ENCODE data around the gene MAB21L3.
"Not testable (repeated sequence)": the region's sequence is repeated elsewhere in the genome, so short reads cannot be mapped to it uniquely, and the experiment has no call there.

MAB21L3 gene

DNA sequence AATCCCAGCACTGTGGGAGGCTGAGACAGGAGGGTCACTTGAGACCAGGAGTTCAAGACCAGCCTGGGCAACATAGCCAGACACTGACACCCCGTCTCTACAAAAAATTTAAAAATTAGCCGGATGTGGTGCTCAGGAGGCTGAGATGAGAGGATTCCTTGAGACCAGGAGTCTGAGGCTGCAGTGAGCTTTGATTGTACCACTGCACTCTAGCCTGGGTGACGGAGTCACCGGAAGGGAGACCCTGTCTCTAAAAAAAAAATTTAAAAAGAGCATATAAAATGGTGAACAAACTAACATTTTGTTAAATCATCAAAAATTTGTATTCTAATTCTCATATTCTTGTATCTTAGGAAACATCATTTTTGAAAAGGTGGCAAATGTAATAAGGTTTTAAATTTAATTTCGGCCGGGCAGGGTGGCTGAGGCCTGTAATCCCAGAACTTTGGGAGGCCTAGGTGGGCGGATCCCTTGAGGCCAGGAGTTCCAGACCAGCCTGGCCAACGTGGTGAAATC, 27.1 kb downstream of the MAB21L3 start:
- no peak for DNase-seq (ENCODE audit: low read depth in 2 of 2)

DNA sequence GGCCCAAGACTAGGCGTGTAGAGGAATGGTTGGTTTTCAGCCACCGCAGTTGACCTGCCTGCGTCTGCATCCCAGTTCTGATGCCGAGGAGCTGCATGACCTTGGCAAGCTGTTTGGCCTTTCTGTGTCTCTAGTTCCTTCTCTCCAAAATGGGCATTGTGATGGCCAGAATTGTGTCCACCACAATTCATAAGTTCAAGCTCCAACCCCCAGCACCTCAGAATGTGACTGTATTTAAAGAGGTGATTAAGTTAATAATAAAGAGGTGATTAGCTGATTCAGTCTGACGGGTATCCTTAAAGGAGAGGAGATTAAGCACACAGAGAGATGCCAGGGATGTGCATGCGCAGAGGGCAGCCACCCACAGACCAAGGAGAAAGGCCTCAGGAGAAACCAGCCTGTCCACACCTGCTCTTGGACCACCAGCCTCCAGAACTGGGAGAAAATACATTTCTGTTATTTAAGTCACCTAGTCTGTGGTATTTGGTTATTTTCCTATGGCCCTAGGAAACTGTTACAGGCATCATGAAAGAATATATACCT, 28.5 kb downstream of the MAB21L3 start:
- no peak for DNase-seq (ENCODE audit: low read depth in 2 of 2)

GRCh38 chr1:116144151-116144550, 33.0 kb downstream of the MAB21L3 start:
- no peak for DNase-seq (ENCODE audit: low read depth in 2 of 2)

DNA sequence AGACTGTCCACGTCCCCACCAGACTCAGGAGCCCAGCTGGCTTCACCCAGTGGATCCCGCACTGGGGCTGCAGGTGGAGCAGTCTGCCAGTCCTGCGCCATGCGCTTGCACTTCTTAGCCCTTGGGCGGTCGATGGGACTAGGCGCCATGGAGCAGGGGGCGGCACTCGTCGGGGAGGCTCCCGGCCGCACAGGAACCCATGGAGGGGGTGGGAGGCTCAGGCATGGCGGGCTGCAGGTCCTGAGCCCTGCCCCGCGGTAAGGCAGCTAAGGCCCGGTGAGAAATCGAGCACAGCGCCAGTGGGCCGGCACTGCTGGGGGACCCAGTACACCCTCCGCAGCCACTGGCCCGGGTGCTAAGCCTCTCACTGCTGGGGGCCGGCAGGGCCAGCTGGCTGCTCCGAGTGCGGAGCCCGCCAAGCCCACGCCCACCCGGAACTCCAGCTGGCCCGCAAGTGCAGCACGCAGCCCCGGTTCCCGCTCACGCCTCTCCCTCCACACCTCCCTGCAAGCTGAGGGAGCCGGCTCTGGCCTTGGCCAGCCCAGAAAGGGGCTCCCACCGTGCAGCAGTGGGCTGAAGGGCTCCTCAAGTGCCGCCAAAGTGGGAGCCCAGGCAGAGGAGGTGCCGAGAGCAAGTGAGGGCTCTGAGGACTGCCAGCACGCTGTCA, 35.4 kb downstream of the MAB21L3 start:
- not testable (repeated sequence) for DNase-seq (ENCODE audit: low read depth in 2 of 2)

DNA sequence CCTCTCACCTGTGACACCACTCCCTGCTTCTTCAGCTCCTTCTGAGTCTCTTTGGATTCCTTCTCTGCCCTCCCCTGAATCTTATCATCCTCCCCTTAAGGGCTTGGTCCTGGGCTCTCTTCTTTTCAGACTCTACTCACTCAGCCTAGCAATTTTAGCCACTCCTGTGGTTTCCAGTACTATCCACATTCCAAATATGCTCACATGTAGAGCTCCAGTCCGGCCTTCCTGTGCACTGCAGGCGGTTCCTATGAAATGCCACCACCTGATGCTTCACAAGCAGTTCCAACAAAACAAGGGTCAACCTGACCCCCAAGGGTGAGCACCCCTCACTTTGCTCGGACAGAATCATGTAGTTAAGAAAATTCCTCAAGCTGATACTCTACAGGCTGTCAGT, 35.9 kb downstream of the MAB21L3 start:
- no peak for DNase-seq (ENCODE audit: low read depth in 2 of 2)

DNA sequence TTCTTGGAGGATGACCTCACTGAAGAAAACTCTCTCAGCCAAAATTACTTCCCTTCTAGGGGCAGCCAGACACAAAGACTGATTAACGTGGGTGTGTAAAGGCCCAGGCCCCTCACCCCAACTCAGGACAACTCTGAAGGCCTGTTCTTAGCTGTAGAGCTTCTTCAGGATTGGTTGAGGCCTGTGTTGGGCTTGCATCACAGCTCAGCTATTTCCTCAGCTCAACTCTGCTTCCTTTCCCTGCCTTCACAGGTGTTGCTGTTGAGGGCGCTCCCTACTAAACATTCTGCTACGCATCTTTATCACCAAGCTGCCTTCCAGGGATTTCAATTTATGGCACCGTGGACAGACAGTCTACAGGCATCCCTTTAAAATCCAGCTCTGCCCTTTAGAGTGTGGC, 36.8 kb downstream of the MAB21L3 start:
- no peak for DNase-seq (ENCODE audit: low read depth in 2 of 2)

DNA sequence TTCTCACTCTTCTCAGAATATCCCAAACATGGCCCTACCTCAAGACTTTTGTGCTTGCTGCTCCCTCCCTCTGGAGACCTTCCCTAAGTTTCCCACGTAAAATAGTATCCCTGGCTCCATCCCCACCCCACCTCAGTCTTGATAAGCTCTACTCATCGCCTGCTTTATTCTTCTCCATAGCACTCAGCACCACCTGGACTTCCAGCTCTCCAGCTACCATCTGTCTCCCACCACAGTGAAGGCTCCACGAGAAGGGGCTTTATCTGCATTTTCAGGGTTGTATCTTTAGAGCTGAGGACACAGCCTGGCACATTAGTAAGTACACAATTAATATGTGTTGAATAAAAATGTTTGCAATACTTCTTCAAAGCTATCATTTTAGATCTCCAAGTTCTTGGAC, 37.8 kb downstream of the MAB21L3 start:
- no peak for DNase-seq (ENCODE audit: low read depth in 2 of 2)

DNA sequence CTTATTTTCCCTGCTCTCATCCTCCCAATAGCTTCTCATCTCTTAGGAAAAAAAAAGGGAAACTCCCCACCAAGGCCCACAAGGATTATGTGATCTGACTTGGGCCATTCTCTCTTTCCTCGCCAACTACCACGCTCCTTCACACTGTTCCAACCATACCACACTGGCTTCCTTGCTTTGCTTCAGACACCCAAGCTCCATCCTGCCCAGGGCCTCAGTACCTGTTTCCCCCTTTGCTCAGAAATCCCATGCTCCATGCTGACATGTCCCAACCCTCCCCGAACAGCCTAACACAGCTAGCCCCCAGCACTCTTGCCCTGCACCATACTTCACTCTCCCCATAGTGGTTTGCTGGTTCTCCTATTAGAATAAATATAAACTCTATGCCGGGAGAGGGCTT, 39.2 kb downstream of the MAB21L3 start:
- DNase-seq (ENCODE audit: low read depth in 2 of 2) = no peak

GRCh38 chr1:116151739-116152576, 40.8 kb downstream of the MAB21L3 start:
- peak; percentile 48 to 79 for DNase-seq (ENCODE audit: low read depth in 2 of 2)

DNA sequence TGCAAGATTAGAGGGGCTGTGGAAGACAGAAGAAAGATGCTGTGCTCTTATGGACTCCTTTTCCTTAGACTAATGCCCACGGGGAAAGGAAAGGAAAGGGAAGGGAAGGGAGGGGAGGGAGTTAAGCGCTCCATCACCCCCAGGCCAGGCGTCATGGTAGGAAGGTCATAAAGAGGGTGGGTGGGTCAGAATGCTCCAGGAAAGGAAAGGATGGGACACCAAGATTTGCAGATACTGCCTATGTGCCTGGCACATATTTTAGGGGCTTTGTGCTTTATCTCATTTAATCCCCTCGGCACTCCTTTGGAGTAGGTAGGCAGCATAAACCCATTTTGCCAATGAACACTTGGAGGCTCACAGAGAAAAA, 41.4 kb downstream of the MAB21L3 start:
- no peak for DNase-seq (ENCODE audit: low read depth in 2 of 2)

- DNase-seq (ENCODE audit: low read depth in 2 of 2) = no peak
Observed at GRCh38 chr1:116152950-116153691, 41.9 kb downstream of the MAB21L3 start.

DNA sequence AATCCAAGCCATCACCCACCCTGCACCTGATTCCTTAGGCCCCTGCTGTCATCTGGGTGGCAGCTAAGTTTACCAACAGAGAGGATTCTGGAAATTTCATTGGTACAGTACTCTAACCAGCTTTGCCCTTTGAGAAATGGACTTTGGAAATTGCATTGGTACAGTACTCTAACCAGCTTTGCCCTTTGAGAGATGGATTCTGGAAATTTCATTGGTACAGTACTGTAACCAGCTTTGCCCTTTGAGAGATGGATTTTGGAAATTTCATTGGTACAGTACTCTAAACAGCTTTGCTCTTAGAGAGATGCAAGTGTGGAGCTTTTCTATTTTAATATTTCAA, 42.5 kb downstream of the MAB21L3 start:
- no peak for DNase-seq (ENCODE audit: low read depth in 2 of 2)

GRCh38 chr1:116154536-116154935, 43.3 kb downstream of the MAB21L3 start:
- no peak for DNase-seq (ENCODE audit: low read depth in 2 of 2)

GRCh38 chr1:116157096-116157495, 45.9 kb downstream of the MAB21L3 start:
- no peak for DNase-seq (ENCODE audit: low read depth in 2 of 2)

- no peak for DNase-seq (ENCODE audit: low read depth in 2 of 2)
Observed at GRCh38 chr1:116159177-116159576, 48.0 kb downstream of the MAB21L3 start.

GRCh38 chr1:116159611-116160010, 48.4 kb downstream of the MAB21L3 start:
- no peak for DNase-seq (ENCODE audit: low read depth in 2 of 2)

GRCh38 chr1:116161390-116161789, 50.2 kb downstream of the MAB21L3 start:
- DNase-seq (ENCODE audit: low read depth in 2 of 2) = no peak

GRCh38 chr1:116161877-116162390, 50.7 kb downstream of the MAB21L3 start:
- no peak for DNase-seq (ENCODE audit: low read depth in 2 of 2)

DNA sequence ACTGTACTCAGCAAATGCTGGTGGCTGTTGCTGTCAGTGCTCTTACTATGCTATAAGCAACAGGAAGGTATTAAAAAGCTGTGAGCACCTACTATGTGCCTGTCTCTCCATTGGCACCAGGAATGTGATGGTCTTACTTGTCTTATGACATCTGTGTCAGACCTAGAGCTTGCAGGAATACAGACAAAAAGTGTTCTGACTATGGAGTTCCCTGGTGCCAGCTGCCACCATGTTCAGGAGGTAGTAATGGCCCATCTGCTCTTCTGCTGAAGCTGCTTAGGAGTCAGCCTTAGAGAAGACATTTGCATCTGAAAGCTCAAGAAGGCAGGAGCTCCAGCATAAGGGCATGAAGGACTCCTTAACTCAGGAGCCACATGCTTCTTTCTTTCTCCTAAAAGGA, 52.3 kb downstream of the MAB21L3 start:
- no peak for DNase-seq (ENCODE audit: low read depth in 2 of 2)

DNA sequence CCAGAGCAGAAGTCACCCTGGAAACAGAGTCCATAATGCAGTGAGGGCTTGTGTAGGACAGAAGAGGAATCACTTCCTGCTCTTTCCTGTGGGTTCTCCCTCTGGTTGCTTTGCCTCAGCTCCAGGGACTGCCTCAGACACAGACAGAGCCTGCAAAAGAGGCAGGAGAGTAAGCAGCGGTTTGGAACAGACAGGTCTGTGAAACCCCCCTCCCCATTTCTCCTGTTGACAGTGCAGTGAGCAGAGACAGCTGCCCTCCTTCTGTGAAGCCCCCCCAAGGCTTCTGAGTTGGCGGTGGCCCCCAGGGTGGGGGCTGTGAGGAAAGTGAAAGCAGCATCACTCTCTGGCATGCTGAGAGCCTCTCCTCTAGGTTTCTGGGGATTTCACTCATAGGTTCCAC, 53.0 kb downstream of the MAB21L3 start:
- DNase-seq (ENCODE audit: low read depth in 2 of 2) = no peak

- no peak for DNase-seq (ENCODE audit: low read depth in 2 of 2)
Observed at GRCh38 chr1:116164604-116165368, 53.6 kb downstream of the MAB21L3 start.

Measured in stimulated activated CD8-positive, alpha-beta memory T cell treated with anti-CD3 and anti-CD28 coated beads, Interleukin-7, amount 100 ng/mL, for 4 hours (primary cell).